CD4-positive, alpha-beta memory T cell (primary cell): ENCODE results near the gene RPS27L. TPM values are rescaled to one million over a fixed set of nuclear protein-coding genes. Genes with fewer than 3 reads are reported as not detected.

Experiments
- CTCF ChIA-PET: fragments of 350-600 bp; sonication (Branson Sonifier 250); formaldehyde crosslinking; loops from one replicate; lab custom pipeline; 2021; ENCODE audit warnings: inconsistent platforms; ENCODE audit not compliant: partially characterized antibody; lab: Charles Lee
- POLR2A ChIA-PET: fragments of 350-600 bp; sonication (Branson Sonifier 250); formaldehyde crosslinking; loops from one replicate; lab custom pipeline; 2021; ENCODE audit not compliant: partially characterized antibody; lab: Charles Lee
- DNase-seq, 5 donors: peaks; one replicate each; pipeline versions ENCODE4 v3.0.0 to v3.0.0-alpha.2; 2020 to 2022; ENCODE audit warnings: mixed read lengths in 1 of 5
- H3K27ac ChIP-seq: one replicate; pipeline ENCODE4 v1.7.0; 2013; ENCODE audit warnings: low read depth, low read length
- H3K27me3 ChIP-seq: 2 replicates; pipeline ENCODE4 v1.7.0; 2013; ENCODE audit warnings: mild to moderate bottlenecking, low read length, moderate library complexity; ENCODE audit not compliant: insufficient read depth
- H3K36me3 ChIP-seq: 2 replicates; pipeline ENCODE4 v1.7.0; 2013; ENCODE audit warnings: mild to moderate bottlenecking, low read length, moderate library complexity; ENCODE audit not compliant: insufficient read depth
- H3K4me1 ChIP-seq: 2 replicates; pipeline ENCODE4 v1.7.0; 2013; ENCODE audit warnings: mild to moderate bottlenecking, low read length, moderate library complexity; ENCODE audit not compliant: insufficient read depth
- H3K4me3 ChIP-seq, 2 donors: one replicate each; pipeline ENCODE4 v1.7.0; 2013; ENCODE audit warnings: low read length in 2 of 2, mild to moderate bottlenecking in 1 of 2
- H3K9me3 ChIP-seq, 2 donors: one replicate each; pipeline ENCODE4 v1.7.0; 2013; ENCODE audit warnings: low read length in 2 of 2, control low read depth in 1 of 2; ENCODE audit not compliant: control insufficient read depth in 1 of 2
- H3K27ac Mint-ChIP-seq, 7 donors: one replicate each; pipeline ENCODE4 v1.8.0; 2020 to 2021; ENCODE audit warnings: mixed read lengths in 7 of 7, mild to moderate bottlenecking in 6 of 7, inconsistent platforms in 3 of 7, moderate library complexity in 3 of 7
- H3K27me3 Mint-ChIP-seq, 2 donors: one replicate each; pipeline ENCODE4 v1.8.0; 2020 to 2021; ENCODE audit warnings: mixed read lengths in 2 of 2
- H3K36me3 Mint-ChIP-seq, 2 donors: one replicate each; pipeline ENCODE4 v1.8.0; 2020 to 2021; ENCODE audit warnings: mixed read lengths in 2 of 2, inconsistent platforms in 1 of 2, mild to moderate bottlenecking in 1 of 2
- H3K4me1 Mint-ChIP-seq, 4 donors: one replicate each; pipeline ENCODE4 v1.8.0; 2020 to 2021; ENCODE audit warnings: mixed read lengths in 4 of 4, mild to moderate bottlenecking in 1 of 4
- H3K4me3 Mint-ChIP-seq, 8 donors: one replicate each; pipeline ENCODE4 v1.8.0; 2020 to 2021; ENCODE audit warnings: mixed read lengths in 8 of 8, mild to moderate bottlenecking in 7 of 8, moderate library complexity in 6 of 8, inconsistent platforms in 3 of 8
- H3K9me3 Mint-ChIP-seq, 8 donors: one replicate each; pipeline ENCODE4 v1.8.0; 2020 to 2021; ENCODE audit warnings: mixed read lengths in 8 of 8, mild to moderate bottlenecking in 5 of 8, inconsistent platforms in 3 of 8, moderate library complexity in 1 of 8
- intact Hi-C: fragments of 100-400 bp; cut with micrococcal nuclease; formaldehyde crosslinking; loops from one replicate; pipeline ENCODE4 v1.15.1; 2023
- polyA plus RNA-seq, 2 donors: library from polyadenylated mRNA; unstranded; fragments of 300-500 nt; fragmentation: Illumina TruSeq; gene quantifications; one replicate each; pipeline ENCODE4 v1.2.3, GENCODE V29; 2021
- total RNA-seq, 2 experiments: library from RNA; stranded (reverse); gene quantifications; one replicate each; pipeline ENCODE4 v1.2.3, GENCODE V29; 2021

RPS27L gene
- total and polyA plus RNA-seq, 4 experiments from 2014 or later = 150 to 211 (median 174) TPM

DNA sequence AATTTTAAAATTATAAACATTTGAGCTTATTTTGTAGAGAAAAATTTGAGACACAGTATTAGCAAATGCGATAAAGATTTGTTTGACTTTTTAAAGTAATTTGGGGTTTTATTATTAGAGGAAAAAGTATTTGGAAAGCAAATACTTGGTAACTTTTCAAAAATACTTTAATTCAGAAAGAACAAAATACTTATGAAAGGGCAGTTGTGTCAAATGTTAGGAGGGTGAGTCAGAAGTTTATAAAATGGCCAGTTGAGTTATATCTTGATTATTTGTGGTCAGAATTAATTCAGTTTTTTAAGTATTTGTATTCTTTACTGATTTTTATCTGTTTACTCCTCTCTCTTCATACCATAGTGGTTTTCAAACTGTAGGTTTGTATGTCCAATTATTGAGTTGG is 23.5 kb downstream of the RPS27L start:
- intact Hi-C loops = no loop called here
- Mint-ChIP-seq H3K36me3 (peaks cover 11 to 15% of the 10 kb centered on the region in 2 donors), H3K27me3 (no peaks in the 10 kb centered on the region), H3K4me1 (no peaks in the 10 kb centered on the region), H3K27ac (no peak overlapping the region), H3K9me3 (no peaks in the 10 kb centered on the region), H3K4me3 (no peak overlapping the region)
- Histone ChIP-seq H3K9me3 (no peaks in the 10 kb centered on the region), H3K36me3 (peaks cover 2% of the 10 kb centered on the region), H3K4me1 (no peaks in the 10 kb centered on the region), H3K4me3 (no peak overlapping the region), H3K27ac (no peak overlapping the region), H3K27me3 (no peaks in the 10 kb centered on the region)
- CTCF ChIA-PET = interaction anchor here (1.2 kb wide), 1 partner anchor 13 kb away, joined by 3 read pairs; no protein-coding TSS in a partner anchor
- POLR2A ChIA-PET = interaction anchor here (0.6 to 0.8 kb wide), 2 partner anchors 58 to 110 kb away, joined by 3 read pairs; no protein-coding TSS in a partner anchor
- DNase-seq = no peak

- Histone ChIP-seq H3K36me3 (peaks cover 2% of the 10 kb centered on the region), H3K4me3 (no peak overlapping the region), H3K4me1 (peaks cover 10% of the 10 kb centered on the region), H3K27me3 (no peaks in the 10 kb centered on the region), H3K9me3 (no peaks in the 10 kb centered on the region), H3K27ac (no peak overlapping the region)
- Mint-ChIP-seq H3K36me3 (peaks cover 16 to 25% of the 10 kb centered on the region in 2 donors), H3K4me3 (no peak overlapping the region), H3K4me1 (peaks cover 4 to 20% (median 8%) of the 10 kb centered on the region in 4 donors), H3K27ac (no peak overlapping the region), H3K27me3 (no peaks in the 10 kb centered on the region), H3K9me3 (no peaks in the 10 kb centered on the region)
- intact Hi-C loops = no loop called here
- CTCF ChIA-PET = no interaction called here
- DNase-seq = no peak
- POLR2A ChIA-PET = no interaction called here
Observed at GRCh38 chr15:63126726-63127125, 30.6 kb downstream of the RPS27L start.

- DNase-seq = no peak
- no peak overlapping the region for H3K27ac ChIP-seq
- H3K4me1 Mint-ChIP-seq = peaks cover 7 to 28% (median 14%) of the 10 kb centered on the region in 4 donors
- POLR2A ChIA-PET = no interaction called here
- CTCF ChIA-PET = no interaction called here
- no peaks in the 10 kb centered on the region for H3K27me3 Mint-ChIP-seq
- no peaks in the 10 kb centered on the region for H3K36me3 ChIP-seq
- peaks cover 19 to 26% of the 10 kb centered on the region in 2 donors for H3K36me3 Mint-ChIP-seq
- H3K27ac Mint-ChIP-seq = no peak overlapping the region
- H3K9me3 ChIP-seq = peaks cover 0 to 5% of the 10 kb centered on the region in 2 donors
- H3K4me3 ChIP-seq = no peak overlapping the region
- intact Hi-C loops = no loop called here
- H3K4me3 Mint-ChIP-seq = no peak overlapping the region
- no peaks in the 10 kb centered on the region for H3K27me3 ChIP-seq
- peaks cover 2 to 11% (median 8%) of the 10 kb centered on the region in 8 donors for H3K9me3 Mint-ChIP-seq
- H3K4me1 ChIP-seq = peaks cover 10% of the 10 kb centered on the region
Observed at GRCh38 chr15:63124506-63124905, 32.8 kb downstream of the RPS27L start.

DNA sequence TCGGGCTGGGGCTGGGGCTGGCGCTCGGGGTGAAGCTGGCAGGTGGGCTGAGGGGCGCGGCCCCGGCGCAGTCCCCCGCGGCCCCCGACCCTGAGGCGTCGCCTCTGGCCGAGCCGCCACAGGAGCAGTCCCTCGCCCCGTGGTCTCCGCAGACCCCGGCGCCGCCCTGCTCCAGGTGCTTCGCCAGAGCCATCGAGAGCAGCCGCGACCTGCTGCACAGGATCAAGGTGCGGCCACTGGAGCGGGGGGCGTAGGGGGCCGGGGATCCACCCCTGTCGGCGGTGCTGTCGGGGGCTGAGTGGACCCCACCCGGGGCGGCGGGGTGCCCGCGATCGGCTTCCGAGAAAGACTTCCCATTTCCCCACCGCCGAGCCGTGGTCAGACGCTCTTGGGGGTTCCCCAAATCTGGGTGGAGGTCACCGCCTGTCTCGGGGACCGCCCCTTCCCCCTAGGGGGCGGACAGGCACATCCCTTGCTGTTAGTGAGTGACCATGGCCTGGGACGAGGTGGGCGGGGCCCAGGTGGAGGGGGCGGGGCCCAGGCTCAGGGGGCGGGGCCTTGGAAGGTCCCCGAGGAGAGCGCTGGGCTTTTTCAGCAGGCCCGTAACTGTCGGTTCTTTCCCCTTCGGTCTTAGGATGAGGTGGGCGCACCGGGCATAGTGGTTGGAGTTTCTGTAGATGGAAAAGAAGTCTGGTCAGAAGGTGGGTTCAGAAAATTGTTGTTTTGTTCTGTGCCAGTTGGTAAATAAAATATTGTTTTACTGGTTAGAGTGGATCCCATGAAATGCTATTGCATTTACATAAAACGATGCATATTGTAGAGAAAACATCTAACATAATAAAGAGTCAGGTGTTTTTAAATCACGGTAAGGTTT is 35.0 kb downstream of the RPS27L start:
- peak; percentile 63 to 87 (median 67) for DNase-seq
- Mint-ChIP-seq H3K36me3 (peaks cover 14 to 18% of the 10 kb centered on the region in 2 donors), H3K4me3 (peak overlapping the region; percentile 87 to 96 (median 92)), H3K4me1 (peaks cover 7 to 28% (median 14%) of the 10 kb centered on the region in 4 donors), H3K27me3 (no peaks in the 10 kb centered on the region), H3K27ac (peak overlapping the region; percentile 84 to 96 (median 92)), H3K9me3 (peaks cover 2 to 15% (median 12%) of the 10 kb centered on the region in 8 donors)
- Histone ChIP-seq H3K27me3 (no peaks in the 10 kb centered on the region), H3K27ac (peak overlapping the region; percentile 67), H3K4me1 (peaks cover 10% of the 10 kb centered on the region), H3K4me3 (peak overlapping the region; percentile 52 to 76), H3K36me3 (no peaks in the 10 kb centered on the region), H3K9me3 (peaks cover 0 to 12% of the 10 kb centered on the region in 2 donors)
- CTCF ChIA-PET = no interaction called here
- POLR2A ChIA-PET = interaction anchor here (0.9 to 1.1 kb wide), 4 partner anchors 13 to 155 kb away, joined by 3 to 4 read pairs (median 3); partner anchors contain the start of genes APH1B and RPS27L
- intact Hi-C loops = no loop called here

DNA sequence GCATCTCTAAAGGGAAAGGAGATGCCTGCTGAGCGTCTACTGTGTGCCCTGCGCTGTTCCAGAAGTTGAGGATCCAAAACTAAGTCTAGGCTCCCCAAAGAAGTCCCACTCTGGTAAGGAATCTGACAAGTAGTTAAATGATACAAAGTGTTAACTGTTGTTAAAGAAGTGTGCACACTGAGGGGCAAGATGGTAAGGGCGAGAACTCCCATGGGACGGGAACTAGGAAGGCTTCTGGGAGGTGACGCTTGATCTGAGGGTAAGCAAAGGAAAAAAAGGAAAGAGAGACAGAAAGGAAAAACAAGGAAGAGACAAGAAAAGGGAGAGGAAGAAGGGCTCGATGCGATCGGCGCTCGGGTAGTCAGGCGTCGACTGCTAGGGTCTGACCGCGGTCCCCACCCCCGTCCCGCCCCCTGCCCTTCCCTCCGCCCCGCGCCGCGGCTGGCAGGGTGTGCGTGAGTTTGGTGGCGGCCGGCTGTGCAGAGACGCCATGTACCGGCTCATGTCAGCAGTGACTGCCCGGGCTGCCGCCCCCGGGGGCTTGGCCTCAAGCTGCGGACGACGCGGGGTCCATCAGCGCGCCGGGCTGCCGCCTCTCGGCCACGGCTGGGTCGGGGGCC is 35.8 kb downstream of the RPS27L start, which contains the start of gene LACTB:
TSS of gene LACTB (plus strand) at position 480 of the 620 bp plus-strand sequence. CDS start at position 491, 11 bp downstream.
- POLR2A ChIA-PET = interaction anchor here (0.9 to 1.1 kb wide), 4 partner anchors 14 to 156 kb away, joined by 3 to 4 read pairs (median 3); partner anchors contain the start of genes APH1B and RPS27L
- peak within 1 kb of the TSS; percentile 87 to 98 (median 93) for H3K4me3 Mint-ChIP-seq
- DNase-seq = peak; percentile 73 to 79 (median 77)
- peak within 1 kb of the TSS; percentile 67 for H3K27ac ChIP-seq
- intact Hi-C loops = loop anchor here (1.0 to 2.0 kb wide), 3 partner anchors 36 to 155 kb away; partner anchors contain the start of genes APH1B, RAB8B and RPS27L
- H3K4me3 ChIP-seq = peak within 1 kb of the TSS; percentile 69 to 76
- H3K9me3 Mint-ChIP-seq = peaks cover 2 to 15% (median 12%) of the 10 kb centered on the region in 8 donors
- no peaks in the 10 kb centered on the region for H3K27me3 Mint-ChIP-seq
- H3K27ac Mint-ChIP-seq = peak within 1 kb of the TSS; percentile 84 to 96 (median 94)
- peaks cover 10% of the 10 kb centered on the region for H3K4me1 ChIP-seq
- H3K36me3 ChIP-seq = no peaks in the 10 kb centered on the region
- H3K4me1 Mint-ChIP-seq = peaks cover 7 to 28% (median 14%) of the 10 kb centered on the region in 4 donors
- no peaks in the 10 kb centered on the region for H3K27me3 ChIP-seq
- H3K9me3 ChIP-seq = peaks cover 0 to 12% of the 10 kb centered on the region in 2 donors
- H3K36me3 Mint-ChIP-seq = peaks cover 11 to 12% of the 10 kb centered on the region in 2 donors
- CTCF ChIA-PET = no interaction called here

DNA sequence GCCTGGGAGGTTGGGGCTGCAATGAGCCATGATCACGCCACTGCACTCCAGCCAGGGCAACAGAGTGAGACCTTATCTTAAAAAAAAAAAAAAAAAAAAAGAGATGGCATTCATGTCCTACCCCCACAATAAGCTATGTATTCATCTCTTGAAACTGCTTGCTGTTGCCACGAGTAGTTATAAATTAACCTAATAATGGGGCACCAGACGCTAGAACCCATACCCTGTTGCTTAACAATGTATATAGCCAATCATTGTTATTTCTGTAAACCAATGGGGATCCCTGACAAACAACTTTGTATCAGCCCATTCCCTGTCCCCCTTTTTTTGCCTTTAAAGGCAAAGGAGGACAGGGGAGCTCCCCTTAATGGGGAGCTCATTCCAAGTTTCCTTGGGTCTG is 38.4 kb downstream of the RPS27L start:
- Mint-ChIP-seq H3K4me1 (peaks cover 7 to 22% (median 14%) of the 10 kb centered on the region in 4 donors), H3K27me3 (no peaks in the 10 kb centered on the region), H3K36me3 (peaks cover 11 to 12% of the 10 kb centered on the region in 2 donors), H3K27ac (peak overlapping the region in 1 of 7 donors; percentile 47), H3K4me3 (no peak overlapping the region), H3K9me3 (peaks cover 2 to 15% (median 12%) of the 10 kb centered on the region in 8 donors)
- H3K27me3 ChIP-seq = no peaks in the 10 kb centered on the region
- ChIA-PET POLR2A (interaction anchor here (1.0 to 2.0 kb wide), 2 partner anchors 39 to 71 kb away, joined by 3 to 8 read pairs; partner anchors contain the start of gene RPS27L), CTCF (interaction anchor here (1.3 kb wide), 1 partner anchor 71 kb away, joined by 3 read pairs; no protein-coding TSS in a partner anchor)
- peaks cover 10% of the 10 kb centered on the region for H3K4me1 ChIP-seq
- H3K4me3 ChIP-seq = no peak overlapping the region
- peaks cover 0 to 12% of the 10 kb centered on the region in 2 donors for H3K9me3 ChIP-seq
- no peaks in the 10 kb centered on the region for H3K36me3 ChIP-seq
- DNase-seq = no peak
- intact Hi-C loops = no loop called here
- H3K27ac ChIP-seq = no peak overlapping the region
